ENCODE data around the gene EVI5.

GRCh38 chr1:92816732-92817131 lies 31.8 kb upstream of the EVI5 start:
- no peak for TF ChIP-seq EZH2 (IDR thresholded peaks at IDR 0.05)
- no peak for TF ChIP-seq CTCF (IDR thresholded peaks at IDR 0.05)

Data from neural progenitor cell (in vitro differentiated cells).